Peyer's patch (tissue), 4 donors: ENCODE results near the gene NANS.

Source experiments
- POLR2A ChIP-seq, 2 donors: fragments of 450-650 bp; IDR thresholded peaks; one replicate each; pipeline ENCODE4 v1.5.1; 2017; ENCODE audit warnings: antibody characterized with exemption in 2 of 2, mild to moderate bottlenecking in 2 of 2, moderate library complexity in 2 of 2
- TF ChIP-seq, protein P1 (sequence below), 6 experiments: fragments of 450-650 bp in 4 of 6; fragments of 200-600 bp in 2 of 6; sonication (generic) in 1 of 6; IDR thresholded peaks; one replicate each; pipeline ENCODE4 v1.5.1; 2017 to 2019; ENCODE audit warnings: antibody characterized with exemption in 6 of 6, mild to moderate bottlenecking in 3 of 6, moderate library complexity in 1 of 6

DNA sequence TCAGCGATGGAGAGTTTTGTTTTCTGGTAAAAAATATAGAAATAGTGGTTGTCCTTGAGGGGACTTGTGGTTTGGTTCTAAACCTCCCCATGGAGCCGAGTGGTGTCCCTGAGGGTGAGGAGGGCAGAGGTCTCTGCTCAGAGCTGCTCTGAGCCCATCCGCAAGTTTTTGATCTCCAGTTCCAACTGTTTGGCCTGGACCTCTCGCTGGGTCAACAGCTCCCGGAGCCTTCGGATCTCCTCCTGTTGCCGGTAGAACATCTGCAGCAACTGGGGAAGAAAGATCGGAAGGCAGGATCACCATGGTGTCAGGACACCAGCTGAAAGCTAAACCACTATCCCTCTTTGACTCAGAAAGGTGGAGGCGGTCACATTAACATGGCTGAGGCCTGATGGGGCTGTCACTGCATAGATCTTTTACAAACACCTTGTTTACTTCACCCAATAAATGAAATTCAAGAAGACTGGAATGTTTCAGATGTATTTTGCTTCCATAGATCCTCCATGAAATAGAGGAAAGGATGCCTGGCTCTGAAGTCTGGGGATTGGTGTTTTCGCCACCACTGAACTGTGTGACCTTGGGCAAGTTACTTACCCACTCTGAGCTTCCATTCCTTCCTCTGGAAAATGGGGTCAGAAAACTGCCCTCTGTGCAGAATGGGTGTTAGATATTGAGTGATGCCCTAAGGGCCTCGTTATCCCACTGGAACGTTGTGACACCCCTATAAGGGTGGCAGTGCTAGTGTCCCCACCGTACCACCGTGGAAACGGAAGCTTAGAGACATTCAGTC, 68.3 kb downstream of the NANS start:
- TF ChIP-seq, protein P1, sequence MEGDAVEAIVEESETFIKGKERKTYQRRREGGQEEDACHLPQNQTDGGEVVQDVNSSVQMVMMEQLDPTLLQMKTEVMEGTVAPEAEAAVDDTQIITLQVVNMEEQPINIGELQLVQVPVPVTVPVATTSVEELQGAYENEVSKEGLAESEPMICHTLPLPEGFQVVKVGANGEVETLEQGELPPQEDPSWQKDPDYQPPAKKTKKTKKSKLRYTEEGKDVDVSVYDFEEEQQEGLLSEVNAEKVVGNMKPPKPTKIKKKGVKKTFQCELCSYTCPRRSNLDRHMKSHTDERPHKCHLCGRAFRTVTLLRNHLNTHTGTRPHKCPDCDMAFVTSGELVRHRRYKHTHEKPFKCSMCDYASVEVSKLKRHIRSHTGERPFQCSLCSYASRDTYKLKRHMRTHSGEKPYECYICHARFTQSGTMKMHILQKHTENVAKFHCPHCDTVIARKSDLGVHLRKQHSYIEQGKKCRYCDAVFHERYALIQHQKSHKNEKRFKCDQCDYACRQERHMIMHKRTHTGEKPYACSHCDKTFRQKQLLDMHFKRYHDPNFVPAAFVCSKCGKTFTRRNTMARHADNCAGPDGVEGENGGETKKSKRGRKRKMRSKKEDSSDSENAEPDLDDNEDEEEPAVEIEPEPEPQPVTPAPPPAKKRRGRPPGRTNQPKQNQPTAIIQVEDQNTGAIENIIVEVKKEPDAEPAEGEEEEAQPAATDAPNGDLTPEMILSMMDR (IDR thresholded peaks at IDR 0.05) = no peak
- TF ChIP-seq POLR2A (IDR thresholded peaks at IDR 0.05) = no peak
